Ovary (tissue), 3 donors: ENCODE measurements around the gene DPYSL3.

ENCODE experiments used
- EP300 ChIP-seq: sonication (generic); formaldehyde crosslinking; IDR thresholded peaks from one replicate; pipeline ENCODE4 v1.6.1; 2017; ENCODE audit warnings: antibody characterized with exemption
- POLR2A ChIP-seq: fragments of 450-650 bp; IDR thresholded peaks from one replicate; pipeline ENCODE4 v1.6.1; 2017; ENCODE audit warnings: antibody characterized with exemption, mild to moderate bottlenecking, moderate library complexity
- TF ChIP-seq, protein P1 (sequence below), 3 donors: fragments of 450-650 bp in 2 of 3; fragments of 200-600 bp in 1 of 3; IDR thresholded peaks; one replicate each; pipeline versions ENCODE4 v1.5.1 to v1.8.0; 2016 to 2022; ENCODE audit warnings: antibody characterized with exemption in 3 of 3, mild to moderate bottlenecking in 1 of 3
- donor health status: DM: no; HTN: no; CAD: no.

GRCh38 chr5:147411359-147412319 lies 98.2 kb downstream of the DPYSL3 start:
- TF ChIP-seq, protein P1, sequence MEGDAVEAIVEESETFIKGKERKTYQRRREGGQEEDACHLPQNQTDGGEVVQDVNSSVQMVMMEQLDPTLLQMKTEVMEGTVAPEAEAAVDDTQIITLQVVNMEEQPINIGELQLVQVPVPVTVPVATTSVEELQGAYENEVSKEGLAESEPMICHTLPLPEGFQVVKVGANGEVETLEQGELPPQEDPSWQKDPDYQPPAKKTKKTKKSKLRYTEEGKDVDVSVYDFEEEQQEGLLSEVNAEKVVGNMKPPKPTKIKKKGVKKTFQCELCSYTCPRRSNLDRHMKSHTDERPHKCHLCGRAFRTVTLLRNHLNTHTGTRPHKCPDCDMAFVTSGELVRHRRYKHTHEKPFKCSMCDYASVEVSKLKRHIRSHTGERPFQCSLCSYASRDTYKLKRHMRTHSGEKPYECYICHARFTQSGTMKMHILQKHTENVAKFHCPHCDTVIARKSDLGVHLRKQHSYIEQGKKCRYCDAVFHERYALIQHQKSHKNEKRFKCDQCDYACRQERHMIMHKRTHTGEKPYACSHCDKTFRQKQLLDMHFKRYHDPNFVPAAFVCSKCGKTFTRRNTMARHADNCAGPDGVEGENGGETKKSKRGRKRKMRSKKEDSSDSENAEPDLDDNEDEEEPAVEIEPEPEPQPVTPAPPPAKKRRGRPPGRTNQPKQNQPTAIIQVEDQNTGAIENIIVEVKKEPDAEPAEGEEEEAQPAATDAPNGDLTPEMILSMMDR (IDR thresholded peaks at IDR 0.05) = no peak
- TF ChIP-seq POLR2A (no peak), EP300 (no peak)
